DLD1 (cell line): Measurements from ENCODE around the gene GRID1.
"Not testable (repeated sequence)": the region's sequence is repeated elsewhere in the genome, so short reads cannot be mapped to it uniquely, and the experiment has no call there.

Source experiments
- in situ Hi-C: cut with HindIII; loops from 2 replicates; pipeline ENCODE4 v1.10.0; 2017; ENCODE audit warnings: low sequenced_read_pairs

GRID1 gene

GRCh38 chr10:86392723-86393094 is 26.1 kb upstream of the GRID1 start:
- in situ Hi-C loops = no loop called here

GRCh38 chr10:86391986-86392722 is 25.6 kb upstream of the GRID1 start:
- in situ Hi-C loops = no loop called here

GRCh38 chr10:86391236-86391840 is 24.7 kb upstream of the GRID1 start:
- in situ Hi-C loops = no loop called here

GRCh38 chr10:86390337-86391120 is 23.9 kb upstream of the GRID1 start:
- in situ Hi-C loops = no loop called here

GRCh38 chr10:86389441-86390193 is 23.0 kb upstream of the GRID1 start:
- in situ Hi-C loops = no loop called here

- in situ Hi-C loops = not testable (repeated sequence)
These were observed 22.5 kb upstream of the GRID1 start for GRCh38 chr10:86389109-86389440.

- in situ Hi-C loops = no loop called here
These were observed 21.6 kb upstream of the GRID1 start for GRCh38 chr10:86388119-86388704.

GRCh38 chr10:86387178-86387794 is 20.7 kb upstream of the GRID1 start:
- in situ Hi-C loops = no loop called here

GRCh38 chr10:86385806-86386205 is 19.2 kb upstream of the GRID1 start:
- in situ Hi-C loops = no loop called here

- in situ Hi-C loops = no loop called here
These were observed 11.2 kb upstream of the GRID1 start for GRCh38 chr10:86377797-86378146.

- in situ Hi-C loops = no loop called here
These were observed 10.5 kb upstream of the GRID1 start for GRCh38 chr10:86376852-86377796.

GRCh38 chr10:86376403-86376802 is 9.8 kb upstream of the GRID1 start:
- in situ Hi-C loops = no loop called here

GRCh38 chr10:86375204-86375603 is 8.6 kb upstream of the GRID1 start:
- in situ Hi-C loops = no loop called here

GRCh38 chr10:86374664-86375063 is 8.1 kb upstream of the GRID1 start:
- in situ Hi-C loops = no loop called here

GRCh38 chr10:86373828-86374227 is 7.2 kb upstream of the GRID1 start:
- in situ Hi-C loops = no loop called here

GRCh38 chr10:86373251-86373650 is 6.7 kb upstream of the GRID1 start:
- in situ Hi-C loops = no loop called here

- in situ Hi-C loops = no loop called here
These were observed 6.2 kb upstream of the GRID1 start for GRCh38 chr10:86372784-86373239.

GRCh38 chr10:86372119-86372783 is 5.7 kb upstream of the GRID1 start:
- in situ Hi-C loops = no loop called here

GRCh38 chr10:86371691-86372090 is 5.1 kb upstream of the GRID1 start:
- in situ Hi-C loops = no loop called here
